Measurements from ENCODE around the gene NAGK.
A peak's percentile ranks its signal among the peaks of the same experiment; 100 is the strongest.
"Not testable (repeated sequence)": the region's sequence is repeated elsewhere in the genome, so short reads cannot be mapped to it uniquely, and the experiment has no call there.

Gene NAGK

DNA sequence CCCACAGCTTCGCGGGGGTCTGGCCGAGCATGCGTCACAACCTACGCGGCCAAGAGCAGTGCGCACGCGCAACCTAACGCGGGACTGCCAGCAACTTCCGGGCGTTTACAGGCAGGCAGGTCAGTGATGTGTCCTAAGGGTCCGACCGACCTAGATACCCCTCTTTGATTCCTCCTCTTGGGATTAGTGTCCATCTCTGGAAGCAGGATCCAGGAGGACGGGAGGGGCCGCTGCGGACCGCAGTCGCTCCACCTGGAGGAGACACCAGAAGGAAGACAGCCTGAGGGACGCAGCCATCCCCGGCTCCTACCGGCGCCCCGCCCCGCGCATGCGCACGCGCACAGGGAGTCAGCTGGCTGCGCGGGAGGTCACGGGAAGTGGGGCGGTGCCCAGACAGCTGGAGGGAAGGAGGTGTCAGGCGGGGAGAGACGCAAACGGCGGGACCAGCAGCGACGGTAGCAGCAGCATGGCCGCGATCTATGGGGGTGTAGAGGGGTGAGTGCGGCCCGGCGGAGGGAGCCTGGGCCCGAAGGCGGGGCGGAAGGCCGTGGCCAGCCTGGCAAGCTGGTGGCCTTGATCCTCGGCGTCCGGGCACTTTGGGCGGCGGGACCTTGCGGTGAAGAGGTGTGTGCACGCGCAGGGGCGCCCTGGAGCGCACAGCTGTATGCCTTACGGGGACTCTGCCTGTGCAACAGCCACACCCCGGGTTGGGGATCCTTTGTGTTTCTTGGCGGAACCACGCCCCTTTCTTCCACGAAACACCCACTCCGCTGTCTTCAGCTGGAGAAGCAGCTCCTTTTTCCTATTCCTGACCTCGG is at the start of gene NAGK:
Gene NAGK, plus strand, starts transcription at position 431 of the 818 bp plus-strand sequence. Its CDS starts 36 bp downstream, at position 467.
- Histone ChIP-seq H3K4me3 (ENCODE audit: low read length) (peak within 1 kb of the TSS; percentile 96), H3K27ac (ENCODE audit: low read length) (peak within 1 kb of the TSS; percentile 54), H3K36me3 (ENCODE audit: control insufficient read depth, low read depth, low read length) (peaks cover 9% of the 10 kb centered on the region), H3K9ac (ENCODE audit: low read length) (peak within 1 kb of the TSS; percentile 71), H3K27me3 (ENCODE audit: control insufficient read depth, insufficient read depth, low read length) (peaks cover 4% of the 10 kb centered on the region), H3K4me1 (ENCODE audit: control insufficient read depth, low read depth, low read length) (no peaks in the 10 kb centered on the region), H3K9me3 (ENCODE audit: control insufficient read depth, low read depth, low read length) (no peaks in the 10 kb centered on the region)

DNA sequence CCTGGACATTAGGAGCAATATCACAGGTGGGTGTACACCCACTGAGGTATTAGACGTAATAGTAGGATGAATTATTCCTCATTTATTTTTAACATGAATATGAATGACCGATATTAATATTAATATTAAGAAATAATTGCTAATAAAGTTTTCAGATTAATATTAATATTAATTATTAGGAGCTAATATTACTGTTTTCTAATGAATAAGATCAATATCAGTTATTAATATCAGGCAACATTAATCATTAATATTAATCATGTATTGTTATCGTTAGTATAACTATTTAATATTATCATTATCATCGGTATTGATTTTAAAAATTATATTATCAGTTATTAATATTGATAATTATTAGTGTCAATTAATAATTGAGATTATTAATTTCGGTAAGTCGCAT is 48.5 kb upstream of the NAGK start:
- not testable (repeated sequence) for H3K36me3 ChIP-seq (ENCODE audit: control insufficient read depth, low read depth, low read length); H3K9ac ChIP-seq (ENCODE audit: low read length); H3K9me3 ChIP-seq (ENCODE audit: control insufficient read depth, low read depth, low read length); H3K27me3 ChIP-seq (ENCODE audit: control insufficient read depth, insufficient read depth, low read length); H3K4me1 ChIP-seq (ENCODE audit: control insufficient read depth, low read depth, low read length); H3K4me3 ChIP-seq (ENCODE audit: low read length); H3K27ac ChIP-seq (ENCODE audit: low read length)

- not testable (repeated sequence) for H3K27ac ChIP-seq (ENCODE audit: low read length); H3K9me3 ChIP-seq (ENCODE audit: control insufficient read depth, low read depth, low read length)
Measured at GRCh38 chr2:71021394-71021793, 47.1 kb upstream of the NAGK start.

GRCh38 chr2:71023553-71024243 is 44.8 kb upstream of the NAGK start:
- H3K9me3 ChIP-seq (ENCODE audit: control insufficient read depth, low read depth, low read length); H3K9ac ChIP-seq (ENCODE audit: low read length); H3K27me3 ChIP-seq (ENCODE audit: control insufficient read depth, insufficient read depth, low read length); H3K4me3 ChIP-seq (ENCODE audit: low read length); H3K27ac ChIP-seq (ENCODE audit: low read length); H3K36me3 ChIP-seq (ENCODE audit: control insufficient read depth, low read depth, low read length); H3K4me1 ChIP-seq (ENCODE audit: control insufficient read depth, low read depth, low read length): not testable (repeated sequence)

More at GRCh38 chr2:71021394-71021793, 47.1 kb upstream of the NAGK start:
- H3K27me3 ChIP-seq (ENCODE audit: control insufficient read depth, insufficient read depth, low read length); H3K4me1 ChIP-seq (ENCODE audit: control insufficient read depth, low read depth, low read length); H3K9ac ChIP-seq (ENCODE audit: low read length); H3K36me3 ChIP-seq (ENCODE audit: control insufficient read depth, low read depth, low read length); H3K4me3 ChIP-seq (ENCODE audit: low read length): not testable (repeated sequence)

GRCh38 chr2:71036296-71036695 is 32.2 kb upstream of the NAGK start:
- H3K9ac ChIP-seq (ENCODE audit: low read length); H3K36me3 ChIP-seq (ENCODE audit: control insufficient read depth, low read depth, low read length): not testable (repeated sequence)

GRCh38 chr2:71042287-71042686 is 26.2 kb upstream of the NAGK start:
- Histone ChIP-seq H3K36me3 (ENCODE audit: control insufficient read depth, low read depth, low read length) (no peaks in the 10 kb centered on the region), H3K4me3 (ENCODE audit: low read length) (no peak overlapping the region), H3K27ac (ENCODE audit: low read length) (no peak overlapping the region), H3K9ac (ENCODE audit: low read length) (no peak overlapping the region), H3K9me3 (ENCODE audit: control insufficient read depth, low read depth, low read length) (no peaks in the 10 kb centered on the region), H3K4me1 (ENCODE audit: control insufficient read depth, low read depth, low read length) (no peaks in the 10 kb centered on the region), H3K27me3 (ENCODE audit: control insufficient read depth, insufficient read depth, low read length) (no peaks in the 10 kb centered on the region)

More at GRCh38 chr2:71036296-71036695, 32.2 kb upstream of the NAGK start:
- not testable (repeated sequence) for H3K4me1 ChIP-seq (ENCODE audit: control insufficient read depth, low read depth, low read length); H3K27me3 ChIP-seq (ENCODE audit: control insufficient read depth, insufficient read depth, low read length); H3K27ac ChIP-seq (ENCODE audit: low read length); H3K9me3 ChIP-seq (ENCODE audit: control insufficient read depth, low read depth, low read length); H3K4me3 ChIP-seq (ENCODE audit: low read length)

DNA sequence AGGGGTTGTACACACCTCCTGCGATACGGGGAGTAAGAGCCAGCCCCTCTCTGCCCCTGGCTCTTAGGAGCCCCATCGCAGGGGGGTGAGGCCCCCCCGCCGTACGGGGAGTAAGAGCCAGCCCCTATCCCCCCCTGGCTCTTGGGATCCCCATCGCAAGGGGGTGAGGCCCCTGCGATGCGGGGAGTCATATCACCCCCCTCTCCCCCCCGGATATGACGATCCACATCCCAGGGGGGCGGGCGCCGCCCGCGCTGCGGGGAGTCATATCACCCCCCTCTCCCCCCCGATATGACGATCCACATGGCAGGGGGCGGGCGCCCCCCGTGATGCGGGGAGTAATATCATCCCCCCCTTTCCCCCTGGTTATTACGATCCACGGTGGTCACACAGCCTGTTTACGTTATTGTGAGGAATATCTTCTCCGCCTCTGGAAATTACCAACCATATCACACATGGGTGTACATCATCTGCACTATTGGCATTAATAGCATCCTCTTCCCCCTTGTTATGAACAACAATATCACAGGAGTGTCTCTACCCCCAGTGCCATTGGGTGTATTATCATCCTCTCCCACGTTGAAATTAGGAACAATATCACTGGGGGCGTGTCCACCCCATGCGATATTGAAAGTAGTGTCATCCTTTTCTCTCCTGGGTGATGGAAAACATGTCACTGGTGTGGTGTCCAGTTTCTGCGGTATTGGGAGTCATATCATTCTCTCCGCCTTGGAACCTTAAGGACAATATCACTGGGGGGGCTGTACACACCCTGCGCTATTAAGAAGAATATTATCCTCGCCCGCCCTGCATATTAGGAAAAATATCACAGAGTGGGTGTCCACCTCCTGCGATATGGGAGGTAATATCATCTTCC is 24.7 kb upstream of the NAGK start:
- Histone ChIP-seq H3K9ac (ENCODE audit: low read length) (no peak overlapping the region), H3K9me3 (ENCODE audit: control insufficient read depth, low read depth, low read length) (no peaks in the 10 kb centered on the region), H3K36me3 (ENCODE audit: control insufficient read depth, low read depth, low read length) (no peaks in the 10 kb centered on the region), H3K27ac (ENCODE audit: low read length) (no peak overlapping the region), H3K4me3 (ENCODE audit: low read length) (no peak overlapping the region), H3K27me3 (ENCODE audit: control insufficient read depth, insufficient read depth, low read length) (no peaks in the 10 kb centered on the region), H3K4me1 (ENCODE audit: control insufficient read depth, low read depth, low read length) (no peaks in the 10 kb centered on the region)

DNA sequence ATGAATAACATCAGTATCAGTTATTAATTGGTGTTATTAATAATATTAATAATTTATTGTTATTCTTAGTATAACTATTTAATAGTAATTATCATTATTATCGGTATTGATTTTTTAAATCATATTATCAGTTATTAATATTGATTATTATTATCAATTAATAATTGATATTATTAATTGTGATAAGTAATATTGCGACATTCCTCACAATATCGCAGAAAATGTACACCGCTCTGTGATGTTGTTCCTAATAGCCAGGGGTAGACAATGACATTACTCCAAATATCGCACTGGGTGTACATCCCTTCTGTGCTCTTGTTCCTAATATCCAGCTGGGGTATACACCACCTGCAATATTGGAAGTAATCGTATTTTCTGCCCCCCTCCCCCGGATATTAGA is 23.3 kb upstream of the NAGK start:
- Histone ChIP-seq H3K9me3 (ENCODE audit: control insufficient read depth, low read depth, low read length) (no peaks in the 10 kb centered on the region), H3K4me1 (ENCODE audit: control insufficient read depth, low read depth, low read length) (no peaks in the 10 kb centered on the region), H3K27me3 (ENCODE audit: control insufficient read depth, insufficient read depth, low read length) (no peaks in the 10 kb centered on the region), H3K9ac (ENCODE audit: low read length) (no peak overlapping the region), H3K4me3 (ENCODE audit: low read length) (no peak overlapping the region), H3K36me3 (ENCODE audit: control insufficient read depth, low read depth, low read length) (no peaks in the 10 kb centered on the region), H3K27ac (ENCODE audit: low read length) (no peak overlapping the region)

GRCh38 chr2:71045865-71046548 is 22.4 kb upstream of the NAGK start:
- Histone ChIP-seq H3K4me3 (ENCODE audit: low read length) (no peak overlapping the region), H3K9me3 (ENCODE audit: control insufficient read depth, low read depth, low read length) (no peaks in the 10 kb centered on the region), H3K4me1 (ENCODE audit: control insufficient read depth, low read depth, low read length) (no peaks in the 10 kb centered on the region), H3K9ac (ENCODE audit: low read length) (no peak overlapping the region), H3K36me3 (ENCODE audit: control insufficient read depth, low read depth, low read length) (no peaks in the 10 kb centered on the region), H3K27ac (ENCODE audit: low read length) (no peak overlapping the region), H3K27me3 (ENCODE audit: control insufficient read depth, insufficient read depth, low read length) (no peaks in the 10 kb centered on the region)

GRCh38 chr2:71048096-71048495 is 20.4 kb upstream of the NAGK start:
- H3K9me3 ChIP-seq (ENCODE audit: control insufficient read depth, low read depth, low read length): no peaks in the 10 kb centered on the region
- H3K27me3 ChIP-seq (ENCODE audit: control insufficient read depth, insufficient read depth, low read length): no peaks in the 10 kb centered on the region
- H3K4me1 ChIP-seq (ENCODE audit: control insufficient read depth, low read depth, low read length): no peaks in the 10 kb centered on the region
- no peak overlapping the region for H3K27ac ChIP-seq (ENCODE audit: low read length)
- no peak overlapping the region for H3K9ac ChIP-seq (ENCODE audit: low read length)
- H3K36me3 ChIP-seq (ENCODE audit: control insufficient read depth, low read depth, low read length): no peaks in the 10 kb centered on the region
- no peak overlapping the region for H3K4me3 ChIP-seq (ENCODE audit: low read length)
